GM21390 (cell line): ENCODE results near the gene AP1S3.

Experiments used
- ATAC-seq: cut with Tn5 transposase; IDR thresholded peaks from one replicate; pipeline ENCODE4 v1.9.1; 2021; ENCODE audit not compliant: unreplicated experiment

The AP1S3 gene

GRCh38 chr2:223762853-223763252 is 74.5 kb downstream of the AP1S3 start:
- peak; percentile 24 for ATAC-seq

- peak; percentile 68 for ATAC-seq
These were observed 75.6 kb downstream of the AP1S3 start for GRCh38 chr2:223761746-223762145.

- ATAC-seq, result peak; percentile 84
These were observed 76.4 kb downstream of the AP1S3 start for GRCh38 chr2:223760838-223761502.

DNA sequence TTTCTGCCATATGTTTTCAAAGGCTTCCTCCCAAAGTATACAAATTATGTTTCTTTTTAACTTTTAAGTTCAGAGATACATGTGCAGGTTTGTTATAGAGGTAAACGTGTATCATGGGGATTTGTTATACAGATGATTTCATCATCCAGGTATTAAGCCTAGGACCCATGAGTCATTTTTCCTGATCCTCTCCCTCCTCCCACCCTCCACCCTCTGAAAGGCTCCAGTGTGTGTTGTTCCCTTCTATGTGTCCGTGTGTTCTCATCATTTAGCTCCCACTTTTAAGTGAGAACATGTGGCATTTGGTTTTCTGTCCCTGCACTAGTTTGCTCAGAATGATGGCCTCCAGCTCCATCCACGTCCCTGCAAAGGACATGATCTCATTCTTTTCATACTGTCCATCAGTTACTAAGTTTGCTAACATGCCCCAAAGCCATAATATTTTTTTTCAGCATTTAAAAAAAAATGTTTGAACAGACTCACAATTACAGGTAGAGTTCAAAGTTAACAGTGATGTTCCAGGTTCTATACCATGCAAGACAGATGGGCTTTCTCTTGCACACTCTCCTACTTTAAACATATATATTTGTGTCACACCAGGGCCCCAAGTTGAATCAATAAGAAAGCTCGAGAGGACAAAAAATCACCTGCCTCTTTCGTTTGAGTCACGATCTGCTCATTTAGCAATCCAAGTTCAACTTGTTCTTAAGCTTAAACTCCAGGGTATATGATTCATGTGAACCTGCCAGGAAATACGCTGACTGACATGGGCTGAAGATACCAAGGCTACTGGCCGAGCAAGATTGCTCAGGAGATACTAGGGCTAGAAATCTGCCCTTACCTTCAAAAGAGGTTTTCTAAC is 77.6 kb downstream of the AP1S3 start:
- no peak for ATAC-seq

DNA sequence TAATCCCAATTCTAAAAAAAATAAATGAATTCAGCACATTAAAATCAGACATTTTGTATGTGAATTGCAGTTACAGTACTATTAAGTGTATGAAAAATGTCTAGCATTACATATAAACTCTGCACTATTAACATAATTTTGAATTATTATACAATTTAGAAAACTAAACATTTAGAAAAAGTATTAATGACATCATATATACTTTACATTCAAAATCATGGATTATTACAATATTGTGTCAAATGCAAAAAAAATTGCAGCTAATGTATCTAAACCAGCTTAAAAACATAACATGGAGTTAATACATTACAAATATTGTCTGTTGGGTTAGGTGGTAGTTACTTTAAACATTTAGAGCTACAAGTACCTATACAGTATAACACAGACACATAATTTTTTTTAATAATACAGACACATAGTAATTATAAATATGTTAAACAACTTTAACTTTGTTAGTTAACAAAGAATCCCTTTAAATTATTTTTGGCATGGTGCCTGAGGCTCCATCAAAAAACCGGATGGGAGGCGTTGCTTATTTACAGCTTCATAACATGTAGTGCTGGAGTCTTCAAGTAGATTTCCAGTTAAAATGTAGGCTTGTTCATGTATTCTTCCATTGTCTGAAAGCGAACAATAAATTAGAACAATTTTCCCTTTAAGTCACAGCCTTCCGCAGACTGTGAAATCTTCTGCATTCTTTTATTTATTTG is 79.1 kb downstream of the AP1S3 start:
- no peak for ATAC-seq

- no peak for ATAC-seq
These were observed 83.4 kb downstream of the AP1S3 start for GRCh38 chr2:223753940-223754339.

GRCh38 chr2:223751012-223751411 is 86.4 kb downstream of the AP1S3 start:
- ATAC-seq, result no peak

GRCh38 chr2:223747392-223748042 is 89.9 kb downstream of the AP1S3 start:
- ATAC-seq, result no peak

- ATAC-seq, result no peak
These were observed 90.8 kb downstream of the AP1S3 start for GRCh38 chr2:223746611-223747010.

DNA sequence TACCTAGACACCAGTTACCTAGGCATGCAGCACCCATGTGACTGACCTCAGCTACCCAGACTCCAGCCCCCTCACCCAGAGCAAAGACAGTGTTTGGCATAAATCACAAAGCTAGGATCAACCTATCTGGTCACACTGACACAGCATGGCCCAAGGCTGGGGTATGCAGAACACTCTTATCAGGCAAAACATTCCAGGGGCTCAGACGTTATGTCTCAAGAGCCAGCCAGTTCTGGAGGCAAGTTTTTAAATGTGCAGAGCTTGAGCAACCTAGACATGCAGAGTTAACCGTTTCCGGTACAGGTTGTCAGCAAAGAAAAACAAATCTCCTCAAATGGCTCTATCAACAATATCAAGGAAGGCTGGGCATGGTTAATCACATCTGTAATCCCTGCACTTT is 92.8 kb downstream of the AP1S3 start:
- ATAC-seq, result no peak

- ATAC-seq, result no peak
These were observed 96.7 kb downstream of the AP1S3 start for GRCh38 chr2:223740679-223741078.

- no peak for ATAC-seq
These were observed 100.2 kb downstream of the AP1S3 start for GRCh38 chr2:223737207-223737606.

- ATAC-seq, result no peak
These were observed 100.9 kb downstream of the AP1S3 start for GRCh38 chr2:223736488-223736887.

DNA sequence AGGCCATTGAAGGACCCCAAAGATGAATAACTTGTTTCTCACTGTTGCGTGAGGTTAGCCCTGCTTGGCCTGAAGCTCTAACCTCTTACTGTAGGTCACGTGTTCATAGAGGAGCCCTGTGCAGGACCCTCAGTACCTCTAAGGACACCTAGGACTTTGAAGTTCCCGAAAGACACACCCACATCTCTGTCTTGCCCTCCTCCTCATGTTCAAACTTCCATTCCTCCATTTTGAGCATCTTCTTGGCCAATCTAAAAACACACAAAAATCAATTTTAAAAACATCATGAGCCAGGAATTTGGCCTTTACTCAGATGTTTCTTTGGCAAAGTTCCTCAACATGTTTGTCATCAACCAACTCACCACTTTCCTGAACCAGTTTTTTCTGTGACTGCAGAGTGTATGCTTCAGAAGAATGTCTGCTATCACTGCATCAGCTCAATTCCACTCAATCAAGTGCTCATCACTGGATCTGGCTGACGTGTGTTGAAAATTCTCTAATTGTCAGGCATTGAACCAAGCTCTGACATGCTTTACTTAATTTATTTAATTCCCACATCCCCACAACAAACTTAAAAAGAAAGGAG is 101.6 kb downstream of the AP1S3 start:
- no peak for ATAC-seq

DNA sequence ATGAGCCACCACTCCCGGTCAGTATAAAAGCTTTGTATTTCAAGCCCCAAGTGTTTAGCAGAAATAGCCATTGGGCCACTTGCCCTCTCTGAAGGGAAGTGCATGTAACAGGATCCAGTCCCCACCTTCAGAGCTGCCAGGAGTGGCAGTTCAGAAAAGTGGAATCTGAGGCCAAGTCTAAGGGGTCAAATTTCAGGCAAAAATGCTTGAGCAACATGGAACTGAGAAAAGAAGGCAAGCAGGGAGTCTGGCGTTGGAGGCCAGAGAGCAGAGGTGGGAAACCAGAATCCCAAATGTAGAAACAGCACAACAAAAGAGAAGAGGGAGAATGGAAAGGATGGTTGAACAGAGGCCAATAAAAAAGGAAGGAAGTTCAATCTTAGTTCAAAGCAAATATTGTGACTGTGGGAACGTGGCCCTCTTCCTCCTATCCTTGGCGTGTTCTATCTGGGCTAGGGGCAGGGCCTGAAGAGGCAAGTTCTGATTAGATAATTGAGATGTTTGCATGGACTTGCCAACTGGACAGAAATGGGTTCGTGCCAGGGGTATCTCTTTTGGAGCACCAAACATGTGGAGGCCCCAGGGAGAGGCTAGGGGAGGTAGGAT is 102.2 kb downstream of the AP1S3 start:
- no peak for ATAC-seq

GRCh38 chr2:223734346-223734745 is 103.0 kb downstream of the AP1S3 start:
- ATAC-seq, result no peak

DNA sequence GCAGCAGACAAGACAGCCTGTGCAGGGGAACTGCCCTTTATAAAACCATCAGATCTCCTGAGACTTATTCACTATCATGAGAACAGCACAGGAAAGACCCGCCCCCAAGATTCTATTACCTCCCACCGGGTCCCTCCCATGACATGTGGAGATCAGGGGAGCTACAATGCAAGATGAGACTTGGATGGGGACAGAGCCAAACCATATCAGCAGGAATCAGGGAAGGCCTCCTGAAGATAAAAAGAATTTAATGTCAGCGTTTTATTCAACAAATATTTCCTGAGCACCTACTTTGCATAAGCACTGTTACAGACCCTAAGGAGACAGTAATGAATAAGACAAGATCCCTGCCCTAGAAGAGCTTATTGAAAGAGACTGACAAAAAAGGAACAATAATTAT is 105.0 kb downstream of the AP1S3 start:
- no peak for ATAC-seq

DNA sequence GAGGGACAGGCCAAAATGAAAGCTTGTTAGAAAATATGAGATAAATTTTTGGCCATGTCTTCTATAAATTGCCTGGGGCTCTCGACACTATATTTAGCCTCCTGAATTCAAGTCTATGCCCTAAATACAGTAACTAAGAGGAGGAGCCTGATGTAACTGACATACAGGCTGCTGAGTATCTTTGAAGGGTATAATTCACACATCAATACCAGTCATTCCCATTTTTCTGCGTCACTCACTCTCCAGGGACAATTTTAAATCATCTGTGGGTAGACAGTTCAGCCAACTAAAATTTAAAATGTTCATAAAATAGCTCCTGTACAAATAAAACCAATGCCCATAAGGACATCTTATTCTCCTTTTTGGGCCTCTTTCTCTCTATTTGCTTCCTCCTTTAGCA is 105.9 kb downstream of the AP1S3 start:
- ATAC-seq, result no peak

DNA sequence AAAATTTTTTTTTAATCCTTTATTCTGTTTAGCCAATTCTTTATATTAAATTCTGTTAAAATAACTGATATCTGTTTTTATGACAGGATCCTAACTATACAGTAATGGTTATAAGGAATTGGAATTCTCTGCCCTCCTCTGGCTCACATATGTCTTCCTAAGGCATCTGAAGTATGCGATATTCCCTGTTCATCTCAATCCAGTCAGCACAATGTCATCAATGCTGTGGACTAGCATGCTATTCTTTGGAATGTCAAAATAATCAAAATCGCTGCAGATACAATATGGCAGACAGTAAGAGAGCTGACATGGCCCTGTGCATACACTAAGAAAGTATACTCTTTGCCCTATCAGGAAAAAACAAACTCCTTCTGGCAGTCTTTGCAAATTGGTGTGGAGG is 107.6 kb downstream of the AP1S3 start:
- no peak for ATAC-seq

DNA sequence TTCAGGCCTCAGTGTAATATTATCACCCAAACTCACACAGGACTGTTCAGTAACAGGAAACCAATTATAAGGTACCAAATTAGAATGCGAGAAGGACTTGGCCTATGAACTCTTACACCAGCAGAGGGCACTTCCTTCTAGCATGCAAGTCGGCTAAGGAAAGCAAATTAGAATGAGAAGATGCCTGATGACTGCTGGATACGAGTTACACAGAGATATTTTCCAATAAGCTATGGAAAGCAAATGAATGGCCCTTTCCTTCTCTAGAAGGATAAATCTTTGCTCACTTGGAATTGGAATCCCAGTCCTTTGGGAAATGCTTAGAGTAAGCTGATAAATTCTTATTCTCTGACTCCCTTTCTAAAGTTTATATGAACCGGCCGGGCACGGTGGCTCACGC is 109.8 kb downstream of the AP1S3 start:
- ATAC-seq, result peak; percentile 92
